ENCODE data around the gene NEUROG2.

NEUROG2 gene

DNA sequence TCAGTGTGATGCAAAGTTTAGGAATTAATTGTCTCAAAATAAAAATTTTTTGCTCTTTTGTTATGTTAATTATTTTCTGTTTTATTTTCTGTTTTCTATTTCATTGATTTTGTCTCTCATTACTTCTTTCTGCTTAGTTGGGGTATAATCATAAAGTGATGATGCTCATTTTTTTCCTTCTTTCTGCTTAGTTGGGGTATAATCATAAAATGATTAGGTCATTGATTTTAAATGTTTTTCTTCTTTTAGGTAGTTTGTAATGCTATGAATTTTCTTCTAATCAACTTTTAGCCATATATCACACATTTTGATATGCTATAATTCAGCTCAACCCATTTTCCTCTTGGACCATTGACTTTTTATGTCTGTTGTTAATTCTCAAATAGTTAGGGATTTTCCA is 43.7 kb downstream of the NEUROG2 start:
- DNase-seq: no peak

Data from NCI-H1092 (cell line).